GM12891 (cell line): ENCODE results near the gene LRRC59.

Experiments
- POLR2A ChIP-seq: IDR thresholded peaks from 2 replicates; pipeline ENCODE4 v1.6.1; 2011; ENCODE audit warnings: low read depth, low read length, control low read depth
- POLR2AphosphoS5 ChIP-seq: IDR thresholded peaks from 2 replicates; pipeline ENCODE4 v1.6.1; 2011; ENCODE audit warnings: low read depth, low read length, control low read depth

DNA sequence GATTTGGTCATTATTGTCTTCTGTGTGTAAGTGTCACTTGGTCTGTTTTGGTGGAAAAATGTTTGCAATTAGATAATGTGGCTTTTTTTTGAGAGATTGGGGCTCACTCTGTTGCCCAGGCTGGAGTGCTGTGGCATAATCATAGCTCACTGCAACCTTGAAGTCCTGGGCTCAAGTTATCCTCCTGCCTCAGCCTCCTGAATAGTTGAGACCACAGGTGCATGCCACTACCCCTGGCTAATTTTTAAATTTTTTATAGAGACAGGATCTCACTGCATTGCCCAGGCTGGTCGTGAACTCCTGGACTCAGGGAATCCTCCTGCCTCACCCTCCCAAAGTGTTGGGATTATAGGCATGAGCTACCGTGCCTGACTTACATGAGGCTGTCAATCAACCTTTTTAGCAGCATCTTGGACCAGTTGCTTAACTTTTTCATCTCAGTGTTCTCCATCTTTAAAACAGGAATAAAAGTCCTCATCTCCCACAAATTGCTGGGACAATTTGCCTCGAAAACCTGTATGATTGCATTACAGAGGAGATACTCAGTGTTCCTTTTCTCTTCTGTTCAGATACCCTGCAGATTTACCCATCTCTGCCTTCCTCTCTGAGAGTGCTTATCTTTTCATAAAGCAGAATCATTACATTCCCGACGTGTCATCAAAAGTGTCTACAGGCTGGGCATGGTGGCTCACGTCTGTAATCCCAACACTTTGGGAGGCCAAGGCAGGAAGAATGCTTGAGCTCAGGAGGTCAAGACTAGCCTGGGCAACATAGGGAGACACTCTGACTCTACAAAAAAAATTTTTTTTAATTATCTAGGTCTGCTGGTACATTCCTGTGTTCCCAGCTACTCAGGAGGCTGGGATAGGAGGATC is 47.8 kb upstream of the LRRC59 start:
- TF ChIP-seq POLR2A = no peak
- TF ChIP-seq POLR2AphosphoS5 = no peak
